HepG2 (cell line): ENCODE data around the gene FMNL1. TPM values are rescaled to one million over a fixed set of nuclear protein-coding genes. Genes with fewer than 3 reads are reported as not detected.

Experiments used
- AKNA ChIP-seq: sonication (generic); formaldehyde crosslinking; IDR thresholded peaks from 2 replicates; pipeline ENCODE4 v1.4.0; 2020; ENCODE audit warnings: missing genetic modification reagents, borderline replicate concordance
- MTF2 ChIP-seq: sonication (generic); formaldehyde crosslinking; IDR thresholded peaks from 2 replicates; pipeline ENCODE4 v1.5.0; 2020; ENCODE audit warnings: missing genetic modification reagents, borderline replicate concordance
- SALL1 ChIP-seq: sonication (generic); formaldehyde crosslinking; IDR thresholded peaks from 2 replicates; pipeline ENCODE4 v1.8.0; 2022; ENCODE audit warnings: mild to moderate bottlenecking, missing genetic modification reagents
- SPEN ChIP-seq: sonication (generic); formaldehyde crosslinking; IDR thresholded peaks from 2 replicates; pipeline ENCODE4 v1.5.1; 2020; ENCODE audit warnings: low read depth, mild to moderate bottlenecking, missing genetic modification reagents
- ZFY ChIP-seq: sonication (generic); formaldehyde crosslinking; IDR thresholded peaks from 2 replicates; pipeline ENCODE4 v1.4.0; 2020; ENCODE audit warnings: missing genetic modification reagents
- ZNF530 ChIP-seq: sonication (generic); formaldehyde crosslinking; IDR thresholded peaks from 2 replicates; pipeline ENCODE4 v1.5.0; 2020; ENCODE audit warnings: low read depth, mild to moderate bottlenecking, missing genetic modification reagents
- ZNF710 ChIP-seq: sonication (generic); formaldehyde crosslinking; IDR thresholded peaks from 2 replicates; pipeline ENCODE4 v1.5.0; 2020; ENCODE audit warnings: mild to moderate bottlenecking, missing genetic modification reagents, borderline replicate concordance
- ZNF773 ChIP-seq: sonication (generic); formaldehyde crosslinking; IDR thresholded peaks from 2 replicates; pipeline ENCODE4 v1.4.0; 2020; ENCODE audit warnings: missing genetic modification reagents, borderline replicate concordance
- ZNF782 ChIP-seq: sonication (generic); formaldehyde crosslinking; IDR thresholded peaks from 2 replicates; pipeline ENCODE4 v1.4.0; 2020; ENCODE audit warnings: missing genetic modification reagents, mild to moderate bottlenecking, borderline replicate concordance
- polyA plus RNA-seq, 8 experiments: library from polyadenylated mRNA; depleted of rRNA in 3 of 8; stranded (reverse) in 7 of 8; unstranded in 1 of 8; fragments of >200 nt; fragmentation: Illumina TruSeq in 4 of 8; extraction: Trizol in 4 of 8; gene quantifications; 2 replicates each; pipeline versions ENCODE4 v1.2.1 to v1.2.3, GENCODE V29; 2011 to 2016; ENCODE audit warnings: low read depth in 4 of 8, missing spikeins in 1 of 8, mixed read lengths in 1 of 8; ENCODE audit not compliant: insufficient read depth in 1 of 8
- total RNA-seq, 5 experiments: library from RNA; depleted of rRNA; stranded (reverse); fragments of >200 nt; fragmentation: Illumina TruSeq; extraction: Trizol; gene quantifications; 2 replicates each; pipeline ENCODE4 v1.2.3, GENCODE V29; 2016; ENCODE audit warnings: low read depth in 1 of 5
- TF ChIP-seq, protein P1 (sequence below): sonication (generic); formaldehyde crosslinking; IDR thresholded peaks from 2 replicates; pipeline ENCODE4 v1.8.1; 2023; ENCODE audit warnings: mild to moderate bottlenecking, missing genetic modification reagents
- TF ChIP-seq, protein P2 (sequence below): sonication (generic); formaldehyde crosslinking; IDR thresholded peaks from 2 replicates; pipeline ENCODE4 v1.4.0; 2020; ENCODE audit warnings: mild to moderate bottlenecking, missing genetic modification reagents

The FMNL1 gene
- total and polyA plus RNA-seq, 2 of the 13 experiments (the other 11 are each of a cell fraction or from before 2014, with no cell fraction given) = 0.53 to 0.70 TPM

GRCh38 chr17:45200701-45201100 is 21.0 kb upstream of the FMNL1 start (continued):
- no peak; the same call in 1 of the 2 replicates for TF ChIP-seq ZNF710
- no peak for TF ChIP-seq SPEN
- TF ChIP-seq, protein P1, sequence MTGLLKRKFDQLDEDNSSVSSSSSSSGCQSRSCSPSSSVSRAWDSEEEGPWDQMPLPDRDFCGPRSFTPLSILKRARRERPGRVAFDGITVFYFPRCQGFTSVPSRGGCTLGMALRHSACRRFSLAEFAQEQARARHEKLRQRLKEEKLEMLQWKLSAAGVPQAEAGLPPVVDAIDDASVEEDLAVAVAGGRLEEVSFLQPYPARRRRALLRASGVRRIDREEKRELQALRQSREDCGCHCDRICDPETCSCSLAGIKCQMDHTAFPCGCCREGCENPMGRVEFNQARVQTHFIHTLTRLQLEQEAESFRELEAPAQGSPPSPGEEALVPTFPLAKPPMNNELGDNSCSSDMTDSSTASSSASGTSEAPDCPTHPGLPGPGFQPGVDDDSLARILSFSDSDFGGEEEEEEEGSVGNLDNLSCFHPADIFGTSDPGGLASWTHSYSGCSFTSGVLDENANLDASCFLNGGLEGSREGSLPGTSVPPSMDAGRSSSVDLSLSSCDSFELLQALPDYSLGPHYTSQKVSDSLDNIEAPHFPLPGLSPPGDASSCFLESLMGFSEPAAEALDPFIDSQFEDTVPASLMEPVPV (CRISPR knock-in tag) = no peak
- no peak for TF ChIP-seq ZNF530 (CRISPR knock-in tag)
- TF ChIP-seq ZNF782 = no peak
- TF ChIP-seq SALL1 (CRISPR knock-in tag) = peak; percentile 47; the same call in 1 of the 2 replicates
- no peak for TF ChIP-seq AKNA (CRISPR knock-in tag)
- no peak for TF ChIP-seq ZNF773 (CRISPR knock-in tag)
- TF ChIP-seq, protein P2, sequence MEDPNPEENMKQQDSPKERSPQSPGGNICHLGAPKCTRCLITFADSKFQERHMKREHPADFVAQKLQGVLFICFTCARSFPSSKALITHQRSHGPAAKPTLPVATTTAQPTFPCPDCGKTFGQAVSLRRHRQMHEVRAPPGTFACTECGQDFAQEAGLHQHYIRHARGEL (CRISPR knock-in tag) = no peak
- TF ChIP-seq ZFY (CRISPR knock-in tag) = peak; percentile 34; the same call in 1 of the 2 replicates
- no peak for TF ChIP-seq MTF2 (CRISPR knock-in tag)
